ENCODE data around the gene LIPT2.

DNA sequence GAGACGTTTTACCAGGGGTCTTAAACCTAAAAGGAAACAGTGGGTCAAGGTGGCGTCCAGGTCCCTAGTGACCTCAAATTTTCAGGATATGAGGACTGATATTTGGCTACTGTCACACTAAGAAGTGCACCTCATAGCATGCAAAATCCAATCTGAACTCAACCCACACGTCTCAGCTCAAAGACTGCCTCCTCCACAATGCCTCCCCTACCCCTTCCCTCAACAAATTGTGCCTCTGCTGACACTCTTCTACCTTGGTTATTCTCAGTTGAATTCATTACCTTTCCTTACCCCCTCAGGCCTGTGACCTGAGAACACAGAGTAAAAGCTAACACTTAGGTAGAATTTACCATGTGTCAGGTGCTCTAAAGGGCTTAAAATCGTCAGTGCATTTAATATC is 12.4 kb upstream of the LIPT2 start:
- TF ChIP-seq POLR2AphosphoS5 (IDR thresholded peaks at IDR 0.05; ENCODE audit: low read depth), result no peak
- no peak for TF ChIP-seq JUNB (IDR thresholded peaks at IDR 0.05; ENCODE audit: unreplicated experiment)
- TF ChIP-seq, protein P1, sequence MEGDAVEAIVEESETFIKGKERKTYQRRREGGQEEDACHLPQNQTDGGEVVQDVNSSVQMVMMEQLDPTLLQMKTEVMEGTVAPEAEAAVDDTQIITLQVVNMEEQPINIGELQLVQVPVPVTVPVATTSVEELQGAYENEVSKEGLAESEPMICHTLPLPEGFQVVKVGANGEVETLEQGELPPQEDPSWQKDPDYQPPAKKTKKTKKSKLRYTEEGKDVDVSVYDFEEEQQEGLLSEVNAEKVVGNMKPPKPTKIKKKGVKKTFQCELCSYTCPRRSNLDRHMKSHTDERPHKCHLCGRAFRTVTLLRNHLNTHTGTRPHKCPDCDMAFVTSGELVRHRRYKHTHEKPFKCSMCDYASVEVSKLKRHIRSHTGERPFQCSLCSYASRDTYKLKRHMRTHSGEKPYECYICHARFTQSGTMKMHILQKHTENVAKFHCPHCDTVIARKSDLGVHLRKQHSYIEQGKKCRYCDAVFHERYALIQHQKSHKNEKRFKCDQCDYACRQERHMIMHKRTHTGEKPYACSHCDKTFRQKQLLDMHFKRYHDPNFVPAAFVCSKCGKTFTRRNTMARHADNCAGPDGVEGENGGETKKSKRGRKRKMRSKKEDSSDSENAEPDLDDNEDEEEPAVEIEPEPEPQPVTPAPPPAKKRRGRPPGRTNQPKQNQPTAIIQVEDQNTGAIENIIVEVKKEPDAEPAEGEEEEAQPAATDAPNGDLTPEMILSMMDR (conservative IDR thresholded peaks at IDR 0.05; ENCODE audit: low read depth in 2 of 2), result no peak
- no peak for TF ChIP-seq EZH2 (IDR thresholded peaks at IDR 0.05; ENCODE audit: low read depth, unreplicated experiment)
- TF ChIP-seq, protein P2, sequence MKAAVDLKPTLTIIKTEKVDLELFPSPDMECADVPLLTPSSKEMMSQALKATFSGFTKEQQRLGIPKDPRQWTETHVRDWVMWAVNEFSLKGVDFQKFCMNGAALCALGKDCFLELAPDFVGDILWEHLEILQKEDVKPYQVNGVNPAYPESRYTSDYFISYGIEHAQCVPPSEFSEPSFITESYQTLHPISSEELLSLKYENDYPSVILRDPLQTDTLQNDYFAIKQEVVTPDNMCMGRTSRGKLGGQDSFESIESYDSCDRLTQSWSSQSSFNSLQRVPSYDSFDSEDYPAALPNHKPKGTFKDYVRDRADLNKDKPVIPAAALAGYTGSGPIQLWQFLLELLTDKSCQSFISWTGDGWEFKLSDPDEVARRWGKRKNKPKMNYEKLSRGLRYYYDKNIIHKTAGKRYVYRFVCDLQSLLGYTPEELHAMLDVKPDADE (IDR thresholded peaks at IDR 0.05), result no peak
- no peak for TF ChIP-seq EZH2phosphoT487 (IDR thresholded peaks at IDR 0.05; ENCODE audit: unreplicated experiment)
- TF ChIP-seq, protein P3, sequence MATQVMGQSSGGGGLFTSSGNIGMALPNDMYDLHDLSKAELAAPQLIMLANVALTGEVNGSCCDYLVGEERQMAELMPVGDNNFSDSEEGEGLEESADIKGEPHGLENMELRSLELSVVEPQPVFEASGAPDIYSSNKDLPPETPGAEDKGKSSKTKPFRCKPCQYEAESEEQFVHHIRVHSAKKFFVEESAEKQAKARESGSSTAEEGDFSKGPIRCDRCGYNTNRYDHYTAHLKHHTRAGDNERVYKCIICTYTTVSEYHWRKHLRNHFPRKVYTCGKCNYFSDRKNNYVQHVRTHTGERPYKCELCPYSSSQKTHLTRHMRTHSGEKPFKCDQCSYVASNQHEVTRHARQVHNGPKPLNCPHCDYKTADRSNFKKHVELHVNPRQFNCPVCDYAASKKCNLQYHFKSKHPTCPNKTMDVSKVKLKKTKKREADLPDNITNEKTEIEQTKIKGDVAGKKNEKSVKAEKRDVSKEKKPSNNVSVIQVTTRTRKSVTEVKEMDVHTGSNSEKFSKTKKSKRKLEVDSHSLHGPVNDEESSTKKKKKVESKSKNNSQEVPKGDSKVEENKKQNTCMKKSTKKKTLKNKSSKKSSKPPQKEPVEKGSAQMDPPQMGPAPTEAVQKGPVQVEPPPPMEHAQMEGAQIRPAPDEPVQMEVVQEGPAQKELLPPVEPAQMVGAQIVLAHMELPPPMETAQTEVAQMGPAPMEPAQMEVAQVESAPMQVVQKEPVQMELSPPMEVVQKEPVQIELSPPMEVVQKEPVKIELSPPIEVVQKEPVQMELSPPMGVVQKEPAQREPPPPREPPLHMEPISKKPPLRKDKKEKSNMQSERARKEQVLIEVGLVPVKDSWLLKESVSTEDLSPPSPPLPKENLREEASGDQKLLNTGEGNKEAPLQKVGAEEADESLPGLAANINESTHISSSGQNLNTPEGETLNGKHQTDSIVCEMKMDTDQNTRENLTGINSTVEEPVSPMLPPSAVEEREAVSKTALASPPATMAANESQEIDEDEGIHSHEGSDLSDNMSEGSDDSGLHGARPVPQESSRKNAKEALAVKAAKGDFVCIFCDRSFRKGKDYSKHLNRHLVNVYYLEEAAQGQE (IDR thresholded peaks at IDR 0.05; ENCODE audit: unreplicated experiment), result no peak
- no peak for TF ChIP-seq STAT1 (IDR thresholded peaks at IDR 0.05; ENCODE audit: unreplicated experiment)
- TF ChIP-seq, protein P4, sequence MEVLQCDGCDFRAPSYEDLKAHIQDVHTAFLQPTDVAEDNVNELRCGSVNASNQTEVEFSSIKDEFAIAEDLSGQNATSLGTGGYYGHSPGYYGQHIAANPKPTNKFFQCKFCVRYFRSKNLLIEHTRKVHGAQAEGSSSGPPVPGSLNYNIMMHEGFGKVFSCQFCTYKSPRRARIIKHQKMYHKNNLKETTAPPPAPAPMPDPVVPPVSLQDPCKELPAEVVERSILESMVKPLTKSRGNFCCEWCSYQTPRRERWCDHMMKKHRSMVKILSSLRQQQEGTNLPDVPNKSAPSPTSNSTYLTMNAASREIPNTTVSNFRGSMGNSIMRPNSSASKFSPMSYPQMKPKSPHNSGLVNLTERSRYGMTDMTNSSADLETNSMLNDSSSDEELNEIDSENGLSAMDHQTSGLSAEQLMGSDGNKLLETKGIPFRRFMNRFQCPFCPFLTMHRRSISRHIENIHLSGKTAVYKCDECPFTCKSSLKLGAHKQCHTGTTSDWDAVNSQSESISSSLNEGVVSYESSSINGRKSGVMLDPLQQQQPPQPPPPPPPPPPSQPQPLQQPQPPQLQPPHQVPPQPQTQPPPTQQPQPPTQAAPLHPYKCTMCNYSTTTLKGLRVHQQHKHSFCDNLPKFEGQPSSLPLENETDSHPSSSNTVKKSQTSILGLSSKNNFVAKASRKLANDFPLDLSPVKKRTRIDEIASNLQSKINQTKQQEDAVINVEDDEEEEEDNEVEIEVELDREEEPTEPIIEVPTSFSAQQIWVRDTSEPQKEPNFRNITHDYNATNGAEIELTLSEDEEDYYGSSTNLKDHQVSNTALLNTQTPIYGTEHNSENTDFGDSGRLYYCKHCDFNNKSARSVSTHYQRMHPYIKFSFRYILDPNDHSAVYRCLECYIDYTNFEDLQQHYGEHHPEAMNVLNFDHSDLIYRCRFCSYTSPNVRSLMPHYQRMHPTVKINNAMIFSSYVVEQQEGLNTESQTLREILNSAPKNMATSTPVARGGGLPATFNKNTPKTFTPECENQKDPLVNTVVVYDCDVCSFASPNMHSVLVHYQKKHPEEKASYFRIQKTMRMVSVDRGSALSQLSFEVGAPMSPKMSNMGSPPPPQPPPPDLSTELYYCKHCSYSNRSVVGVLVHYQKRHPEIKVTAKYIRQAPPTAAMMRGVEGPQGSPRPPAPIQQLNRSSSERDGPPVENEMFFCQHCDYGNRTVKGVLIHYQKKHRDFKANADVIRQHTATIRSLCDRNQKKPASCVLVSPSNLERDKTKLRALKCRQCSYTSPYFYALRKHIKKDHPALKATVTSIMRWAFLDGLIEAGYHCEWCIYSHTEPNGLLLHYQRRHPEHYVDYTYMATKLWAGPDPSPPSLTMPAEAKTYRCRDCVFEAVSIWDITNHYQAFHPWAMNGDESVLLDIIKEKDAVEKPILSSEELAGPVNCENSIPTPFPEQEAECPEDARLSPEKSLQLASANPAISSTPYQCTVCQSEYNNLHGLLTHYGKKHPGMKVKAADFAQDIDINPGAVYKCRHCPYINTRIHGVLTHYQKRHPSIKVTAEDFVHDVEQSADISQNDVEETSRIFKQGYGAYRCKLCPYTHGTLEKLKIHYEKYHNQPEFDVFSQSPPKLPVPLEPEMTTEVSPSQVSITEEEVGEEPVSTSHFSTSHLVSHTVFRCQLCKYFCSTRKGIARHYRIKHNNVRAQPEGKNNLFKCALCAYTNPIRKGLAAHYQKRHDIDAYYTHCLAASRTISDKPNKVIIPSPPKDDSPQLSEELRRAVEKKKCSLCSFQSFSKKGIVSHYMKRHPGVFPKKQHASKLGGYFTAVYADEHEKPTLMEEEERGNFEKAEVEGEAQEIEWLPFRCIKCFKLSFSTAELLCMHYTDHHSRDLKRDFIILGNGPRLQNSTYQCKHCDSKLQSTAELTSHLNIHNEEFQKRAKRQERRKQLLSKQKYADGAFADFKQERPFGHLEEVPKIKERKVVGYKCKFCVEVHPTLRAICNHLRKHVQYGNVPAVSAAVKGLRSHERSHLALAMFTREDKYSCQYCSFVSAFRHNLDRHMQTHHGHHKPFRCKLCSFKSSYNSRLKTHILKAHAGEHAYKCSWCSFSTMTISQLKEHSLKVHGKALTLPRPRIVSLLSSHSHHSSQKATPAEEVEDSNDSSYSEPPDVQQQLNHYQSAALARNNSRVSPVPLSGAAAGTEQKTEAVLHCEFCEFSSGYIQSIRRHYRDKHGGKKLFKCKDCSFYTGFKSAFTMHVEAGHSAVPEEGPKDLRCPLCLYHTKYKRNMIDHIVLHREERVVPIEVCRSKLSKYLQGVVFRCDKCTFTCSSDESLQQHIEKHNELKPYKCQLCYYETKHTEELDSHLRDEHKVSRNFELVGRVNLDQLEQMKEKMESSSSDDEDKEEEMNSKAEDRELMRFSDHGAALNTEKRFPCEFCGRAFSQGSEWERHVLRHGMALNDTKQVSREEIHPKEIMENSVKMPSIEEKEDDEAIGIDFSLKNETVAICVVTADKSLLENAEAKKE (CRISPR knock-in tag; IDR thresholded peaks at IDR 0.05), result no peak
- TF ChIP-seq CREB1 (CRISPR knock-in tag; IDR thresholded peaks at IDR 0.05; ENCODE audit: low read depth), result no peak
